ENCODE data around the gene MAGEB10.
"Not testable (repeated sequence)": the region's sequence is repeated elsewhere in the genome, so short reads cannot be mapped to it uniquely, and the experiment has no call there.

Gene MAGEB10

GRCh38 chrX:27807690-27808089 is at the start of gene MAGEB10:
Gene MAGEB10 (plus strand): TSS chrX:27807990. CDS start chrX:27821307, 13,317 bp downstream.
- DNase-seq (ENCODE audit: low read depth, low spot score): no peak

DNA sequence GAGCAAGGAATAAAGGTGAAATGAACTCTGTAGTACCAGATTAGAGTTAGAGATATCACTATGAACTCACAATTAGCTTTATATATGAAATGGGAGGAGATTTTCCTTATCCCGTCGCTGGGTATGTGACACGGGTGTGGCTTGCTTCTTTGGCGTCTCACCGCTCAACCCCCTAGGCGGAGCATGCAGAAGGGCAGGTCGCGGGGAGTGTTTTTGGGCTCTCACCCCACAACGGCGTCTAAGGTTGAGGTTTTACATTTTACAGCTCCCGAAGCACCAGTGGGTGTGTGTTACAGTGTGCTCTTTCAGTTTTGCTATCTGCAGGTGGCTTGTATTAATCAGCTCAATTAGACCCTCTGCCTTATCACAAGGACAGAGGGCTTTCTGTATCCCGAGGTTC is 42.1 kb upstream of the MAGEB10 start:
- DNase-seq (ENCODE audit: low read depth, low spot score): no peak

GRCh38 chrX:27767387-27767786 is 40.4 kb upstream of the MAGEB10 start:
- DNase-seq (ENCODE audit: low read depth, low spot score): no peak

DNA sequence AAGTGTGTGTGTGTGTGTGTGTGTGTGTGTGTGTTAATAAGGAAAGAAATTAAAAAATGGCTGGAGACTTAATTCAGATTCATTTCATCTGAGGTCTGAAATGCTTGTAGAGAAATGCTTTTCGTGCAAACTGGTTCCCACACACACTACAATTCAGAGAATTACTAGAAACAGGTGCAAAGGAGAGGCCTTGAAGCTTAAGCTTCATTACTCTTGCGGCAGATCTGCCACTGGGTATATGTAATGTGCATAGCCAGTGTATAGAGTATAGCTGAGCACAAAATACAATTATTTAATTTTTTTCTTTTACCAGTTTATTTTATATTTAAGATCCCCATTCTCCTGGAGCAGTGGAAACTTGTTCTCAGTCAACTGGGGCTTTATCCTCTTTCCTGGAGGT is 31.8 kb upstream of the MAGEB10 start:
- DNase-seq (ENCODE audit: low read depth, low spot score): no peak

DNA sequence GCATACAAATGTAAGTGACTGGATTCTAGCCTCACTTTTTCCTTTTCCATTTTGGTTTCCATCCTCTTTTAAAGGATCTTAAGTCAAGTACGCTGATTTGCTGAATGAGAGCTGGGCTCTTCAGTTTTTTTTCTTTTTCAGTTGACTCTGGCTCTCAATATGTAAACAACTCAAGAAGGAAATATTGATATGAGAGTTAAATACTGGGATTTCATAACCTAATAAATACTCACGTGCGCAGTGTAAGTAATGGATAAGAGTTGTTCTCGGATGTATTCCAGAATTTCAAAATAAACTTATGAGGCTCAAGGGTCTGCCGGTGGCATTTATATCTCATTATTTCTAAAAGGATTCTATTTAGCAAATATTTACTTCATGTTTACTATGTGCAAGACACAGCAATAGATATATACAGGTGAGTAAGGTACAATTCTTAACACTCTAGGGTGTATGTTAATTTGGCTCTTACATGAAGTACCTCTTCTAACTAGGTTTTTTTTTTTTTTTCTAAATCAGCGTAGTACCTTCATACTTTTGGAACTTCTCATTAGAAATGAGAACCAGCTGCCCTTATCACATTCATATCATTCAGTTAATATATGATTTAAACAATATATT is 11.0 kb upstream of the MAGEB10 start:
- no peak for DNase-seq (ENCODE audit: low read depth, low spot score)

GRCh38 chrX:27797575-27797974 is 10.2 kb upstream of the MAGEB10 start:
- DNase-seq (ENCODE audit: low read depth, low spot score): no peak

DNA sequence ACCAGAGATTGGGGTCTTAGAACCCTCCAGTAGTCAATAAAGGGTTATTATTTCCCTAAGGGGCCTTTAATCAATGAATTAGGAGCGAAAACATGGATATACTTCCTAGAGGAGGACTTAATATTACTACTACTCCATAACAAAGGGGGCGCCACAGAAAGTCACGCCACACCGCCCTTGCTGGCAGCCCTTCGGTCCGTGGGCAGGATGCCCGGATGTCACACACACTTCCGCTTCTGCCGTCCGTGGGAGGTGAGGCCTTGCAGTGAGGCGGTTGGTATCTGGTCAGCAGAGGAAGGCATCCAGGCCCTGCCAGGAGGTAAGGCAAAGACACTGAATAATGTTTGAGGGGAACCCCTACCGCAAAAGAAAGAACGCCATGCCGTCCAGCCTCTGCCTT is 436 bp downstream of the MAGEB10 start:
- no peak for DNase-seq (ENCODE audit: low read depth, low spot score)

DNA sequence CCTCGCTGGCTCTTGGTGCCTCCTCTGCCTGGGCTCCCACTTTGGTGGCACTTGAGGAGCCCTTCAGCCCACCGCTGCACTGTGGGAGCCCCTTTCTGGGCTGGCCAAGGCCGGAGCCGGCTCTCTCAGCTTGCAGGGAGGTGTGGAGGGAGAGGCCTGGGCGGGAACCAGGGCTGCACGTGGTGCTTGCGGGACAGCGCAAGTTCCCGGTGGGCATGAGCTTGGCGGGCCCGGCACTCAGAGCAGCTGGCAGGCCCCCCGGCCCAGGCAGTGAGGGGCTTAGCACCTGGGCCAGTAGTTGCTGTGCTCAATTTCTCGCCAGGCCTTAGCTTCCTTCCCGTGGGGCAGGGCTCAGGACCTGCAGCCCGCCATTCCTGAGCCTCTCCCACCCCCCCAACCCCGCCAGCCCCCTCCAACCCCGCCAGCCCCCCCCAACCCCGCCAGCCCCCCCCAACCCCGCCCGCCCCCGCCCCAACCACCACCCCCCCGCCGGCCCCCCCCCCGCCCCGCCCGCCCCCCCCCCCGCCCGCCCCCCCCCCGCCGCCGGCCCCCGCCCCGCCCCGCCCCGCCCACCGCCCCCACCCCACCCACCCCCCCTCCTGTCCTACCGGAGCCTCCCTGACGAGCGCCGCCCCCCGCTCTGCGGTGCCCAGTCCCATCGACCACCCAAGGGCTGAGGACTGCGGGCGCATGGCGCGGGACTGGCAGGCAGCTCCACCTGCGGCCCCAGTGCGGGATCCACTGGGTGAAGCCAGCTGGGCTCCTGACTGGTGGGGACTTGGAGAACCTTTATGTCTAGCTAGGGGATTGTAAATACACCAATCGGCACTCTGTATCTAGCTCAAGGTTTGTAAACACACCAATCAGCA is 1.4 kb downstream of the MAGEB10 start:
- DNase-seq (ENCODE audit: low read depth, low spot score): not testable (repeated sequence)

- DNase-seq (ENCODE audit: low read depth, low spot score): peak; percentile 31
Observed at GRCh38 chrX:27815209-27815608, 7.4 kb downstream of the MAGEB10 start.

DNA sequence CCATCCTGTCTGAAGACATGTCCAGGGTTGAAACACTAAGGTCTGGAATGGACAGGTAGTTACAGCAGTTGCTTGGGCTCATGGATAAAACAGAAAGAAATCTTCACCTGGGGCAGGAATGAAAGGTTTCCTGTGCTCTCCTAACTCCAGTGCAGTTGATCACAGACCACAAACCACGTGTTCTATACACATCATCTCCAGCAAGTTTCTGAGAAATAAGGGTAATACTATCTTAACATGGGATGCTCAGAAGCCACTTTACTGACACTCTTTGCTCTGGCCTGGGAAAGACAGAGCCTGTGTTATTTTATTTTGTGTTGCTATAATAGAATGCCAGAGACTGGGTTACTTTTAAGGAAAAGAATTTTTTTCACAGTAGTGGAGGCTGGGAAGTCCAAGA is 16.0 kb downstream of the MAGEB10 start:
- DNase-seq (ENCODE audit: low read depth, low spot score): no peak

- no peak for DNase-seq (ENCODE audit: low read depth, low spot score)
Observed at GRCh38 chrX:27838185-27838584, 30.4 kb downstream of the MAGEB10 start.

DNA sequence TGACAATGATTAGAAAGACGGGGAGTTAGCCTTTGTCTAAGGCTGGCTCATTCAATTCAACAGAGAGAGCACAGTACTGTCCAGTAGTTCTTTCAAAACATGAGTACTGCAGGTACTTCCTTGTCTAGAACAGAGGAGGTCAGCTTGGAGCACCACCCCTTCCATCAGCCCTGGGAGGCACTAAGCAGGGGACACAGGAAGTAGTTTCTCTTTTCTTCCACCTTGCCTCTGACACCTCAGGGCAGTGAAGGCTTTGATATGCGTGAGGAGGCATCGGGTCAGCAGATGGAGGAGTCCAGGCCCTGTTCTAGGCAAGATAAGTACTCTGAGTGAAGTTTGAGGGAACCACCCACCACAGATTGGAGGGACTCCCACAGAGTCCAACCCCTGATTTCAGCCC is 33.1 kb downstream of the MAGEB10 start:
- DNase-seq (ENCODE audit: low read depth, low spot score): no peak

GRCh38 chrX:27842859-27843258 is 35.1 kb downstream of the MAGEB10 start:
- DNase-seq (ENCODE audit: low read depth, low spot score): no peak

- no peak for DNase-seq (ENCODE audit: low read depth, low spot score)
Observed at GRCh38 chrX:27860337-27860736, 52.5 kb downstream of the MAGEB10 start.

DNA sequence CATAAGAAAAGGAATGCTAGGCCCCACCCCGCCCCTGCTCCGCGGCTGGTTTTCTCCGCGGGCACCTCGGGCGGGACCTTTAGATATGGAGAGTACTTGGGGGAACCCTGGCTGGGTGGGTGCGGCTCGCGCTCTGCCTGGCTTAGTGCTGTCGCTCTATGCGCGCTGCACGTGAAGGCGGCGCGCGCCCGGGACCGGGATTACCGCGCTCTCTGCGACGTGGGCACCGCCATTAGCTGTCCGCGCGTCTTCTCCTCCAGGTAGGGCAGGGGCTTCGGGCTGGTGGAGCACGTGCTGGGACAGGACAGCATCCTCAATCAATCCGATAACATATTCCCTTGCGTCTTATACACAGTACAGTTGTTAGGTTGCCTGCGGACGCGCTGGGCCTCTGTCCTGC is 56.0 kb downstream of the MAGEB10 start:
- DNase-seq (ENCODE audit: low read depth, low spot score): no peak
